ENCODE data around the gene HAGHL.

GRCh38 chr16:677316-678190 lies 49.4 kb upstream of the HAGHL start:
- no peak for TF ChIP-seq CTCF (optimal IDR thresholded peaks at IDR 0.05 in 1 of 3, IDR thresholded peaks at IDR 0.05 in 1 of 3, conservative IDR thresholded peaks at IDR 0.05 in 1 of 3; ENCODE audit: extremely low read depth in 1 of 3, insufficient read depth in 2 of 3, low read length in 3 of 3)
- no peak for TF ChIP-seq EZH2 (IDR thresholded peaks at IDR 0.05; ENCODE audit: low read length)

All from keratinocyte (primary cell).